ENCODE measurements around the gene GYG2.

GYG2 gene

GRCh38 chrX:2819345-2820135, 9.2 kb upstream of the GYG2 start:
- DNase-seq: peak; percentile 10

DNA sequence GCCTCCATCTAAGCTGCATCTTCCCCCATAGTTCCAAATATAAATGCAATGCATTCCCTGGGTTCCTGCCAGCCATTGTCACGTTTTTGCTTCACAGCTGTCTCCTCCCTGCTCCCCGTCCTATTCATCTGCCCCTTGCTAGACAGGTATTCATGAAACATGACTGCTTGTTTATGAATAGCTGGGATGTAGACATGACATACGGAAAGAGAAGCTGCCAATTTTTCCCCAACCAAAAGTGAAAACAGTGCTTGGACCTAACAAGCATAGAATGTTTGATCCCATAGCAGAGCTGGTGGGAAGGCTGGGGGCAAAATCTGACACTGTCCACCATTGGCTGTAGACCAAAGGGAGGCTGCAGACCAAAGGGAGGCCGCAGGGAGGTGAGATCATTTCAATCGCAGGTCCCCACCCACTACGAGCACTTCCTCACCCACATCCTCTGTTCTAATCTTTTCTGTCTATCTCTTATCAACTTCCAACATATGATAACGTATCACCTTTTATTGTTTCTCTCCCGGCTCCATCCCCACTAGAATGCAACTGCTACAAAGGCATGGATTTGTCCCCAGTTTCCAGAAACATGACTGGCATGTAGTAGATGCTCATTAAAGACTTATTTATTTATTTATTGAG, 8.5 kb upstream of the GYG2 start:
- no peak for DNase-seq

- DNase-seq: no peak
Measured at GRCh38 chrX:2823795-2824386, 4.8 kb upstream of the GYG2 start.

DNA sequence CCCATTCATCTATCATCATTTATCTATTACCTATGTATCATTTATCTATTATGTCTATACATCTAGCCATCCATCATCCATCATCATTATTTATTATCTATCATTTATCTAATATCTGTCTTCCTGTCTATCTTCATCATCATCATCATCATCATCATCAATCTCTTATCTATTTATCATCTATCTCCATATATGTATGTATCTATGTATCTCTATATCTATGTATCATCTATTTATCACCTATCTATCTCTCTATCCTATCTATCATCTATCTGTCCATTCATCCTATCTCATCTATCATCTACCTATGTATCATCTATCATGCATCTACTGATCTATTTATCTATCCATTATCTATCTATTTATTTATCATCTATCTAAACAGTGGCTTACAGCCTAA, 3.8 kb upstream of the GYG2 start:
- no peak for DNase-seq

GRCh38 chrX:2828959-2829411, 255 bp downstream of the GYG2 start:
- no peak for DNase-seq

- no peak for DNase-seq
Measured at GRCh38 chrX:2829469-2830246, 928 bp downstream of the GYG2 start.

DNA sequence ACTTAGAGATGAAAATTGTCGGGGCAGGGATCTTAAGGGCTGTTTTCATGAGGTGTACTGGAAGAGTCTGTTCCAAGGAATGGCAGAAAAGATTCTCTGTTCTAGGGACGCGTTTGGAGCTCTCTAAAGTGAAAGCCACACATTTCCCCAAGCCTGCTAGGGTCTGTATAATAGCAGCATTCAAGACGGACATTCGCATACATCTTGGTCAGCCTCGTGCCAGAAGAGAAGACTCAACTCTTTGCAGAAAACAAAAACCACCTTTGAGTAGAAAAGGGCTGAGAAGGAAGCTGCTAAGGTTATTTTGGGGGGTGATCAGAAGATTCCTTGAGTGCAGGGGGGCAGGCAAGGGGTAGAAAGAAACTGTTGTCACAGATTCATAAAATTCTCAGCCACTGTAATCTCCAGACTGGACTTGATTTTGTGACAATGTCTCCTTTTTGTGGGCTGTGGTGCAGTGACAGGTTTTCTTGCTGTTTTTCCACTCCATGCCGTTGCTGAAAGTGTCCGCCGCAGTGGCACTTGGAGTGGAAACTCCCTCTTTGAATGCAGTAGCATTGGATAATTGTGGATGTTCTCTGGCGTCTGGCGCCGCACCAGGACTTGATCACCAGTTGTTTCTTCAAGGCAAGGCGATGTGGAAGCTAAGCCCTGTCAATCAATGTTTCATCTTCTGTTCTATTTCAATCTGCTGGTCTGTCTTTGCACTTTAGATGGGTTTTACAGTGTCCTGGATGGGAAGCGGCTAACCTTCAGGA, 2.9 kb downstream of the GYG2 start:
- DNase-seq: no peak

DNA sequence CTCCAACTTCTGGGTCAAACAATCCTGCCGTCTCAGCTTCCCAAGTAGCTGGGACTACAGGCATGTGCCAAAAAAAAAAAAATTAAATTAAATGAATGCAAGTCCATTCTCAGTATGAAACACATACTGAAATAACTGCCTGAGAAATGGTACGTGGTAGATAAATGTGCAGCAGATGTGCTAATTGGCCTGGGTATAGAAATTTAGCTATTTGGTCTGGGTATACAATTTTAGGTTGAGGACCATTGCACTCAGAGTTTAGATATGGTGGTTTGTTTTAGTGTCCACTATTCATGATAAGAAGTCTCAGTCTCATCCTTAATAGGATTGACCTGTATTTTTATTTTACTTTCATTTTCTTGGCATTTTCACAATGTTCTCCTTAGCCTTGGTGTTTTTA, 9.2 kb downstream of the GYG2 start:
- DNase-seq: no peak

GRCh38 chrX:2840961-2841360, 12.2 kb downstream of the GYG2 start:
- no peak for DNase-seq

DNA sequence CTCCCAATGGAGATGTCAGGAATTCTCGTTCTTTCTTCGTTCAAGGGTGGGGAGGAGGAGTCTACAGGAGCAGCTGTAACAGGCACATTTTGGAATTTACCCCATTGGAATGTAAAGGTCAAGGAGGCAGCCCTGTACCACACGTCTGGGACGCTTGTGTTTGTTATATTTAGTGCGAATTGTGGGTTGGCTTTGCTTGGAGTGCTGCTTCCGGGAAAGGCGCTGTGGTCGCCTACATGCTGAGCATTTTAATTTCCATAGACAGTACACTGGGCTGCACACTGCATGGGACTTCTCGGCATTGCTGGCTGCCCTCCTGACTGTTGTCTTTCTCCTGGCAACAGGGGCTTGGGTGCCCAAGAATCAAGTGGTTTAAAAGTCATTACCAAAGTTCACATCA, 12.8 kb downstream of the GYG2 start:
- no peak for DNase-seq

DNA sequence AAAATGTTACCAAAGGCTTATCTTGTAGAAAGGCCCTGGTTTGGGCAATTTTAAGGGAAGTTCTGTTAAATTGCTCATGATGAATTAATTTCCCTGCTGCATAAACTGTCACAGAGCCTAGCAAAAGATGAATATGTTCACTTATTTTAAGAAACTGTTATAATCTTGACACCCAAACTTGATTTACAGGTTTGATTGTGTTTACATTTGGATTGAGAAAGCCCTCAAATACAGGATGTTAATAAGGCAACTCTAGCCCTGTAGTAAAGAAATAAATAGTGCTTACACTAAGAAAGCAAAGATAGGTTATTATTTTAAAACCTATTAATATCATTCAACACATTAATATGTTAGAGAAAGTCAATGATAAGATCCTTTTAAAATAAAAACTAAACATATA, 18.3 kb downstream of the GYG2 start:
- DNase-seq: no peak

DNA sequence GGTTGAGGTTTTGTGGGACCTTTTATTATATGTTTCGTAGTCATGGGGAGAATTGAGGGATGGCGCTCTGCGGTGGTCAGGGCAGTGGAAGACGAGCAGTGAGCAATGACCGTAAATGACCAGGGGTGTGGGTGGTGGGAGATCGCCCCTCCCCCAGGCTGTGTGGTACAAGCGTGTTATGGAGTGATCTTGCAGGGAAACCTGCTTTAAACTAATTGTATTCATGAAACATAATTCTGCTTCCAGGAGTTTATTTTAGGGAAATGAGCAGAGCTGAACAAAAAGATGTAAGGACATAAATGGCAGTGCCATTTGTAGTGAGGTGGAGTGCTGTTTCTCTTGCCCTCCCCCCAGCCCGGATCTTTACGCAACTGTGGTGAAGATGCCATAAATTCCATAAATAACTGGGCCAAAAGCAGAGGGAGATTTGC, 20.2 kb downstream of the GYG2 start:
- DNase-seq: peak; percentile 77

- DNase-seq: no peak
Measured at GRCh38 chrX:2854918-2855317, 26.2 kb downstream of the GYG2 start.

GRCh38 chrX:2855761-2856160, 27.0 kb downstream of the GYG2 start:
- DNase-seq: no peak

- no peak for DNase-seq
Measured at GRCh38 chrX:2857566-2857965, 28.8 kb downstream of the GYG2 start.

DNA sequence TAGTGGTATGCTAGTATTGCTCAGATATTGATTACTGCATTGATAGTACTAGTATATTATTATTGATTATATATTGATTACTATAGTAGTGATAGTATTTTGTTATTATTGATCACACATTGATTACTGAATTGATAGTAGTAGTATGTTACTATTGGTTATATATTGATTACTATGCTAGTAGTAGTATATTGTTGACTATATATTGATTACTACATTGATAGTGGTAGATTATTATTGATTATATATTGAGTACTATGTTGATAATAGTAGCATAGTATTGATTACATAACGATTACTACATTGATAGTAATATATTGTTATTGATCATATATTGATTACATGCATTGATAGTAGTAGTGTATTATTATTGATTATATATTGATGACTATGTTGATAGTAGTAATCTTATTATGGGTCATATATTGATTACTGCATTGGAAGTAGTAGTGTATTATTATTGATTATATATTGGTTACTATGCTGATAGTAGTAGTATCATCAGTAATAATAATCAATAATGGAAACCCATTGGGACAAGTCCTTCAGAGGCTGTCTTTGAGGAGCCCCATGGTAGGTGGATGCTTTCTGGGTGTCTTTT, 30.6 kb downstream of the GYG2 start:
- no peak for DNase-seq

DNA sequence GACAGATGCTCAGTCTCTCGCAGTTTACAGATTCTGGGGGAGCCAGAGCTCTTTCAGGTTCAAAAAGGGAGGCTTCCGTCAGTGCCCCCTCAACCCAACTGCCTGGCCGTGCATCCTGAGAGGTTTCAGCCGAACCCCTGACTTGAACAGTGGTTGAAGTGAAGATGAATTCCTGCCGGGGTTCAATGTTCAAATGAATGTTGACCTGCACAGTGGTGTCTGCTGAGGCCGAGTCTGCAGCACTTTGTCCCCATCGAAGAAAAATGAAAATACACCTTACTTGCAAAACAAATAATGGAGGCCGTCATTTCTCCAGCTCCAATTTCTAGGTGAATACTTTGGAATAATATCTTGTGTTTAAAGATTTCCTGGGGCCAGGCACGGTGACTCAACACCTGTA, 33.7 kb downstream of the GYG2 start:
- no peak for DNase-seq

DNA sequence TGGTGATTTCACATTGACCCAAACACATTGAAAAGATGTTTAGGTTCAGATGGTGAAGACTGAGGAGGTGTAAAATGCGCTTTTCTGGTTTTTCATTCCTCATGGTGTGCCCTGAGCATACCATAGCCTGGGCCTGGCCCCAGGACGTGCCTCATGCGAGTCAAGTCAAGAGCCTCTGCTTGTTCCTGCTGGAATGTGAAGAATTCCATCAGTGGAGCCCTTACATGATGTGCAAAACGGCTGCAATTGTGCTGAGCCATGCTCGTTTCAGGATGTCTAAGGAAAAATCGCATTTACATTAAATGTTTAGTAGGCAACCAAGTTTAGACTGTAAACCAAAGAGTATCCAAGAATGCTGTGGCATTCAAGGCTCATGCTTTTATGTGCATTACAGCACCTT, 34.9 kb downstream of the GYG2 start:
- DNase-seq: peak; percentile 54

- no peak for DNase-seq
Measured at GRCh38 chrX:2867206-2867605, 38.5 kb downstream of the GYG2 start.

DNA sequence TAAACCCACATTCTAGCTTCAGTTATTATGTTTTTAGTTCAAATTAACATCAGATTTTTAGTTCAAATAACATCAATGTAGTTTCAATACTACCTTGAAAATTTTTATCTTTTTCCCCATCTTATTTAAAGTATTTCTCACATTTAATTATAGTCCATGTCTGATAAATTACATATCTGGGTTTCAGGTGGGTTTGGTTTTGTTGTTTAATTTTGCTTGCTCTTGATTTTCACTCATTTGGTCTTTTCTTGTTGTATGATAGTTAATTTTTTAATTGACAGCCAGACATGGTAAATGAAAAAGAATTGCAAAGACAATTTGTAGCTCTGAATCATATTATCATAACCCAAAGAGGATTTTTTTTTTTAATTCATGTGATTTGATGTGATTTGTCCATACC, 41.9 kb downstream of the GYG2 start:
- no peak for DNase-seq

- no peak for DNase-seq
Measured at GRCh38 chrX:2871831-2872230, 43.1 kb downstream of the GYG2 start.

- DNase-seq: no peak
Measured at GRCh38 chrX:2872671-2873277, 44.0 kb downstream of the GYG2 start.
